NT2/D1 (cell line): ENCODE data around the gene DOCK10.

Experiments used
- SUZ12 ChIP-seq: IDR thresholded peaks from 2 replicates; pipeline ENCODE4 v1.6.1; 2011; ENCODE audit not compliant: insufficient read length, insufficient read depth; ENCODE audit errors: extremely low read depth
- YY1 ChIP-seq: IDR thresholded peaks from 2 replicates; pipeline ENCODE4 v1.6.1; 2011; ENCODE audit not compliant: insufficient read length, insufficient read depth
- ZNF274 ChIP-seq: IDR thresholded peaks from 2 replicates; pipeline ENCODE4 v1.6.1; 2011; ENCODE audit warnings: mild to moderate bottlenecking, low read depth, low read length

GRCh38 chr2:224837558-224837957, 204.7 kb downstream of the DOCK10 start:
- TF ChIP-seq YY1 (no peak), ZNF274 (no peak), SUZ12 (no peak)
